Ramos (cell line): Measurements from ENCODE around the gene MTA1.

Experiments used
- in situ Hi-C: fragments of 300-500 bp; cut with MboI; formaldehyde crosslinking; loops from one replicate; pipeline ENCODE4 v1.14.3; 2022; ENCODE audit warnings: low sequenced_read_pairs; ENCODE audit not compliant: unreplicated experiment

MTA1 gene

GRCh38 chr14:105455766-105456660 is 36.4 kb downstream of the MTA1 start:
- in situ Hi-C loops = no loop called here

GRCh38 chr14:105456736-105457617 is 37.4 kb downstream of the MTA1 start:
- in situ Hi-C loops = no loop called here

GRCh38 chr14:105458010-105458409 is 38.4 kb downstream of the MTA1 start:
- in situ Hi-C loops = no loop called here

GRCh38 chr14:105458571-105458970 is 38.9 kb downstream of the MTA1 start:
- in situ Hi-C loops = no loop called here

- in situ Hi-C loops = no loop called here
These were observed 40.5 kb downstream of the MTA1 start for GRCh38 chr14:105460116-105460515.

GRCh38 chr14:105460616-105461015 is 41.0 kb downstream of the MTA1 start:
- in situ Hi-C loops = no loop called here

GRCh38 chr14:105461903-105462302 is 42.3 kb downstream of the MTA1 start:
- in situ Hi-C loops = no loop called here

GRCh38 chr14:105464501-105464900 is 44.9 kb downstream of the MTA1 start:
- in situ Hi-C loops = no loop called here

- in situ Hi-C loops = no loop called here
These were observed 45.8 kb downstream of the MTA1 start for GRCh38 chr14:105465209-105466031.

GRCh38 chr14:105466531-105467248 is 47.1 kb downstream of the MTA1 start:
- in situ Hi-C loops = no loop called here

- in situ Hi-C loops = no loop called here
These were observed 47.8 kb downstream of the MTA1 start for GRCh38 chr14:105467249-105467941.

GRCh38 chr14:105467942-105468471 is 48.4 kb downstream of the MTA1 start:
- in situ Hi-C loops = no loop called here

- in situ Hi-C loops = no loop called here
These were observed 49.1 kb downstream of the MTA1 start for GRCh38 chr14:105468621-105469241.

GRCh38 chr14:105469456-105470349 is 50.1 kb downstream of the MTA1 start:
- in situ Hi-C loops = no loop called here

- in situ Hi-C loops = no loop called here
These were observed 51.0 kb downstream of the MTA1 start for GRCh38 chr14:105470350-105471296.

GRCh38 chr14:105471297-105471821 is 51.7 kb downstream of the MTA1 start:
- in situ Hi-C loops = no loop called here
